Karpas-422 (cell line): ENCODE results near the gene CARD14. TPM values are rescaled to one million over a fixed set of nuclear protein-coding genes. Genes with fewer than 3 reads are reported as not detected.
A peak's percentile ranks its signal among the peaks of the same experiment; 100 is the strongest.
"Not testable (repeated sequence)": the region's sequence is repeated elsewhere in the genome, so short reads cannot be mapped to it uniquely, and the experiment has no call there.

Experiments used
- DNase-seq: peaks from one replicate; pipeline ENCODE4 v3.0.0-alpha.2; 2015
- H2AFZ ChIP-seq: fragments of 200-600 bp; sonication (generic); 2 replicates; pipeline ENCODE4 v1.6.1; 2014; ENCODE audit warnings: antibody characterized with exemption, low read length, mixed read lengths
- H3K27ac ChIP-seq: fragments of 200-600 bp; sonication (generic); 2 replicates; pipeline ENCODE4 v1.5.1; 2014; ENCODE audit warnings: mild to moderate bottlenecking, low read length, moderate library complexity
- H3K27me3 ChIP-seq: fragments of 200-600 bp; sonication (generic); 2 replicates; pipeline ENCODE4 v1.6.1; 2014; ENCODE audit warnings: low read length, mixed read lengths
- H3K36me3 ChIP-seq: fragments of 200-600 bp; sonication (generic); 2 replicates; pipeline ENCODE4 v1.6.1; 2014; ENCODE audit warnings: low read length, mixed read lengths; ENCODE audit not compliant: insufficient read depth
- H3K4me1 ChIP-seq: fragments of 200-600 bp; sonication (generic); 2 replicates; pipeline ENCODE4 v1.6.1; 2014; ENCODE audit warnings: mild to moderate bottlenecking, low read length, mixed read lengths
- H3K4me2 ChIP-seq: fragments of 200-600 bp; sonication (generic); 2 replicates; pipeline ENCODE4 v1.6.1; 2014; ENCODE audit warnings: low read length, low read depth, mild to moderate bottlenecking; ENCODE audit not compliant: poor library complexity, severe bottlenecking
- H3K4me3 ChIP-seq: fragments of 200-600 bp; sonication (generic); 2 replicates; pipeline ENCODE4 v1.5.1; 2014; ENCODE audit warnings: mild to moderate bottlenecking, antibody characterized with exemption, low read length, mixed read lengths
- H3K79me2 ChIP-seq: fragments of 200-600 bp; sonication (generic); 2 replicates; pipeline ENCODE4 v1.6.1; 2014; ENCODE audit warnings: mild to moderate bottlenecking, low read length, mixed read lengths
- H3K9ac ChIP-seq: fragments of 200-600 bp; sonication (generic); 2 replicates; pipeline ENCODE4 v1.6.0; 2014; ENCODE audit warnings: low read length
- H3K9me2 ChIP-seq: fragments of 200-600 bp; sonication (generic), shearing (Covaris generic); replicated peaks from 2 replicates; pipeline ENCODE4 v1.6.0; 2014; ENCODE audit warnings: mild to moderate bottlenecking, low read length, moderate library complexity; ENCODE audit not compliant: insufficient read depth
- H3K9me3 ChIP-seq: fragments of 300-700, 200-600 bp; sonication (generic); 2 replicates; pipeline ENCODE4 v1.6.1; 2014; ENCODE audit warnings: low read length, mixed read lengths
- H4K20me1 ChIP-seq: fragments of 200-600 bp; sonication (generic); 2 replicates; pipeline ENCODE4 v1.6.1; 2014; ENCODE audit warnings: mild to moderate bottlenecking, antibody characterized with exemption, low read length, low read depth; ENCODE audit not compliant: insufficient read depth
- small RNA-seq: library from RNA; depleted of rRNA; stranded (forward); fragments of <200 nt; gene quantifications from one replicate; pipeline ENCODE3, GENCODE V24; 2014
- total RNA-seq: library from RNA; depleted of rRNA; stranded (reverse); fragments of >200 nt; shearing (Covaris generic); gene quantifications from 2 replicates; pipeline ENCODE4 v1.2.3, GENCODE V29; 2014; ENCODE audit warnings: low replicate concordance; rRNA removed

The CARD14 gene
- total RNA-seq, 1 experiment from 2014 or later: not detected

- no peaks in the 10 kb centered on the region for H3K36me3 ChIP-seq
- no peak overlapping the region for H2AFZ ChIP-seq
- no peaks in the 10 kb centered on the region for H4K20me1 ChIP-seq
- H3K4me1 ChIP-seq: peaks cover 18% of the 10 kb centered on the region
- H3K9ac ChIP-seq: no peak overlapping the region
- H3K4me3 ChIP-seq: no peak overlapping the region
- H3K9me3 ChIP-seq: no peaks in the 10 kb centered on the region
- H3K27me3 ChIP-seq: no peaks in the 10 kb centered on the region
- no peak for DNase-seq
- H3K79me2 ChIP-seq: no peaks in the 10 kb centered on the region
- H3K4me2 ChIP-seq: no peak overlapping the region
- no peaks in the 10 kb centered on the region for H3K9me2 ChIP-seq
- no peak overlapping the region for H3K27ac ChIP-seq
These were observed 84.8 kb downstream of the CARD14 start for GRCh38 chr17:80254396-80255251.

- H3K4me3 ChIP-seq: no peak overlapping the region
- no peak overlapping the region for H3K4me2 ChIP-seq
- no peaks in the 10 kb centered on the region for H3K27me3 ChIP-seq
- H3K4me1 ChIP-seq: peaks cover 24% of the 10 kb centered on the region
- H4K20me1 ChIP-seq: no peaks in the 10 kb centered on the region
- H3K9me2 ChIP-seq: no peaks in the 10 kb centered on the region
- H3K9ac ChIP-seq: no peak overlapping the region
- no peak for DNase-seq
- H2AFZ ChIP-seq: no peak overlapping the region
- H3K9me3 ChIP-seq: no peaks in the 10 kb centered on the region
- H3K36me3 ChIP-seq: no peaks in the 10 kb centered on the region
- no peaks in the 10 kb centered on the region for H3K79me2 ChIP-seq
- no peak overlapping the region for H3K27ac ChIP-seq
These were observed 86.2 kb downstream of the CARD14 start for GRCh38 chr17:80256034-80256350.

GRCh38 chr17:80257716-80258213, 87.9 kb downstream of the CARD14 start:
- Histone ChIP-seq H3K9ac (no peak overlapping the region), H4K20me1 (peaks cover 8% of the 10 kb centered on the region; the same call in 1 of the 2 replicates), H3K27ac (0 out of 2 replicates have a peak overlapping the region, but pooled peaks have one; percentile 17), H3K4me3 (no peak overlapping the region), H2AFZ (no peak overlapping the region), H3K4me2 (no peak overlapping the region), H3K4me1 (peaks cover 39% of the 10 kb centered on the region), H3K9me2 (no peaks in the 10 kb centered on the region), H3K79me2 (no peaks in the 10 kb centered on the region), H3K36me3 (no peaks in the 10 kb centered on the region), H3K9me3 (no peaks in the 10 kb centered on the region), H3K27me3 (0 out of 2 replicates have a peak, but pooled peaks cover 2% of the 10 kb centered on the region)
- no peak for DNase-seq

- Histone ChIP-seq H3K27ac (peak overlapping the region; percentile 74), H3K4me1 (peaks cover 42% of the 10 kb centered on the region), H4K20me1 (peaks cover 13% of the 10 kb centered on the region; the same call in 1 of the 2 replicates), H3K4me2 (peak overlapping the region; percentile 22)
- not testable (repeated sequence) for H3K4me3 ChIP-seq, H3K79me2 ChIP-seq, H3K9me3 ChIP-seq, H3K9me2 ChIP-seq, H2AFZ ChIP-seq, H3K9ac ChIP-seq, H3K36me3 ChIP-seq, H3K27me3 ChIP-seq
- DNase-seq: peak; percentile 52
These were observed 88.5 kb downstream of the CARD14 start for GRCh38 chr17:80258296-80258695.

Small RNA genes lying within 50 kb of the gene (small RNA-seq; reads per million reads assigned to genes)
- gene AC087741.2: not detected

Other genes with a start within 250 kb of the CARD14 start
- 0.22 and 1.9 TPM in 2 replicates for gene TBC1D16, start 134.2 kb upstream of the CARD14 start, total RNA-seq
- gene CCDC40, start 133.4 kb upstream of the CARD14 start, total RNA-seq: not detected in 2 replicates
- gene GAA, start 68.4 kb upstream of the CARD14 start, total RNA-seq: 4.3 and 6.2 TPM in 2 replicates
- gene EIF4A3, start 22.9 kb upstream of the CARD14 start, total RNA-seq: 90.7 and 93.8 TPM in 2 replicates
- gene SGSH, start 50.3 kb downstream of the CARD14 start, total RNA-seq: 13.6 and 16.0 TPM in 2 replicates
- 7.4 and 8.1 TPM in 2 replicates for gene SLC26A11, start 50.4 kb downstream of the CARD14 start, total RNA-seq
- gene RNF213, start 90.8 kb downstream of the CARD14 start, total RNA-seq: 15.0 and 27.1 TPM in 2 replicates
- gene ENDOV, start 245.1 kb downstream of the CARD14 start, total RNA-seq: 11.4 and 22.7 TPM in 2 replicates